Subcutaneous abdominal adipose tissue (tissue), 5 donors: ENCODE measurements around the gene RIMKLA.

Experiments
- H3K27ac ChIP-seq: one replicate; pipeline ENCODE4 v1.7.0; 2013; ENCODE audit warnings: low read depth, mild to moderate bottlenecking, inconsistent platforms, low read length, moderate library complexity
- H3K27me3 ChIP-seq, 5 donors: one replicate each; pipeline ENCODE4 v1.7.0; 2013; ENCODE audit warnings: low read length in 5 of 5, inconsistent platforms in 1 of 5; ENCODE audit not compliant: control insufficient read depth in 5 of 5, insufficient read depth in 4 of 5
- H3K36me3 ChIP-seq, 5 donors: one replicate each; pipeline ENCODE4 v1.7.0; 2013; ENCODE audit warnings: low read length in 5 of 5; ENCODE audit not compliant: control insufficient read depth in 5 of 5, insufficient read depth in 5 of 5
- H3K4me1 ChIP-seq, 5 donors: one replicate each; pipeline ENCODE4 v1.7.0; 2013; ENCODE audit warnings: low read length in 5 of 5, mild to moderate bottlenecking in 3 of 5, moderate library complexity in 1 of 5; ENCODE audit not compliant: control insufficient read depth in 5 of 5, insufficient read depth in 5 of 5
- H3K4me3 ChIP-seq, 5 donors: one replicate each; pipeline ENCODE4 v1.7.0; 2013; ENCODE audit warnings: low read length in 5 of 5, low read depth in 1 of 5
- H3K9ac ChIP-seq, 5 donors: one replicate each; pipeline ENCODE4 v1.7.0; 2013; ENCODE audit warnings: low read length in 5 of 5, mild to moderate bottlenecking in 4 of 5, moderate library complexity in 3 of 5
- H3K9me3 ChIP-seq, 5 donors: one replicate each; pipeline ENCODE4 v1.7.0; 2013; ENCODE audit warnings: low read length in 5 of 5; ENCODE audit not compliant: control insufficient read depth in 5 of 5
- donor health status: healthy.
- donor health status: healthy.
- donor health status: healthy.
- donor health status: healthy.
- donor health status: healthy.

Gene RIMKLA

DNA sequence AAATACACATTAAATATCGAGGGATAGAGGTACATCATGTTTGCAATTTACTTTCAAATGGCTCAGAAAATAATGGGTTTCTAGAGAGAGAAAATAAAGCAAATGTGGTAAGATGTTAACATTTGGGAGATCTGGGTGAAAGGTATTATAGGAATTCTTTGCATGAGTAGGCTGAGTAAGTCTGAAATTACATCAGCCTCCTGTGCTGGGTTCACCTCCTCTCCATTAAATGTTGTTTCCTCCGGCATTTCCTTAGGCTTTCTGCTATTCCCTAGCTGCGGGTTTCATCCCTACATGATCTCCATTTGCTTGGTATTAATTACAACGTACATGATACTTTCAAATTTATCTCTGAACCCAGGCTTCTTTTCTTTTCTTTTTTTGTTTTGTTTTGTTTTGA lies 43.6 kb downstream of the RIMKLA start:
- H3K27ac ChIP-seq: no peak overlapping the region
- H3K36me3 ChIP-seq: no peaks in the 10 kb centered on the region
- H3K4me3 ChIP-seq: no peak overlapping the region
- peaks cover 0 to 7% (median 0%) of the 10 kb centered on the region in 5 donors for H3K27me3 ChIP-seq
- H3K9ac ChIP-seq: no peak overlapping the region
- H3K9me3 ChIP-seq: no peaks in the 10 kb centered on the region
- peaks cover 4 to 23% (median 16%) of the 10 kb centered on the region in 5 donors for H3K4me1 ChIP-seq

DNA sequence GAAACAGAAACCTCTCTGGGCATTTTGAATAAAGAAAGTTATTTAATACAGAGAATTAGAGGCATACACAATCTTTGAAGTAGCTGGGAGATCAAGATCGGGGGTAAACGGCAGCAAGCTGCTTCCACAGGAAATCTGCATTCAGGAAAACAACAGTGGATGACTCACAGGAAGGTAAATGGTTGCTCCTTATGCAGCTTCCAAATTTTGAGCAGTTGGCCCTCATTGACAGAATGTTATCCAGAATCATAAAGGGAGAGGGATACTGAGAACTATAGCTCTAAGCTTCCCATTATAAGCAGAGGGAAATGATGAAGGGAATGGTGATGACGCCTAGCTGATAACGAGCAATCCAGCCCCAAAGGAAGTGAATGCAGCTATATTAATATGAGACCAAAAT lies 46.6 kb downstream of the RIMKLA start:
- peaks cover 0 to 20% (median 16%) of the 10 kb centered on the region in 5 donors for H3K4me1 ChIP-seq
- H3K9me3 ChIP-seq: no peaks in the 10 kb centered on the region
- no peak overlapping the region for H3K9ac ChIP-seq
- H3K4me3 ChIP-seq: no peak overlapping the region
- H3K27ac ChIP-seq: no peak overlapping the region
- H3K27me3 ChIP-seq: no peaks in the 10 kb centered on the region
- H3K36me3 ChIP-seq: no peaks in the 10 kb centered on the region

DNA sequence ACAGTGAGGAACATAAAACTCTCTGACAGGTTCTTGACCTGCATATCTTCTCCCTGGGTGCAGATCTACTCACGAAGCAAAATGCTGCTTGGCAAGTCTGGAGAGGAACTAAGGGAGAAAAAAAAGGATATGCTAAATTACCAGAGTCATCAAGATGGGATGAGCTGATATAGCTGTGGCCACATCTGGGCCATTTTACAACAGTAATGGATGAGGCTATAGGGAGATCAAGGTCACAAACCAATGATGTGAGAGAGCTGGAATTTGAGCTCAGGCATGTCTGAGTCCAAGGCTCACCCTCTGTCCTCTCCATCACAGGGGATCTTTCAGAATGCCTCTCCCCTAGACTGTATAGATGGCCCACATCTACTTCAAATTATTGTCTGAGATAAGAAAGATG lies 49.0 kb downstream of the RIMKLA start:
- Histone ChIP-seq H3K9me3 (no peaks in the 10 kb centered on the region), H3K4me1 (peaks cover 0 to 7% (median 0%) of the 10 kb centered on the region in 5 donors), H3K36me3 (no peaks in the 10 kb centered on the region), H3K27ac (no peak overlapping the region), H3K27me3 (no peaks in the 10 kb centered on the region), H3K4me3 (no peak overlapping the region), H3K9ac (no peak overlapping the region)

DNA sequence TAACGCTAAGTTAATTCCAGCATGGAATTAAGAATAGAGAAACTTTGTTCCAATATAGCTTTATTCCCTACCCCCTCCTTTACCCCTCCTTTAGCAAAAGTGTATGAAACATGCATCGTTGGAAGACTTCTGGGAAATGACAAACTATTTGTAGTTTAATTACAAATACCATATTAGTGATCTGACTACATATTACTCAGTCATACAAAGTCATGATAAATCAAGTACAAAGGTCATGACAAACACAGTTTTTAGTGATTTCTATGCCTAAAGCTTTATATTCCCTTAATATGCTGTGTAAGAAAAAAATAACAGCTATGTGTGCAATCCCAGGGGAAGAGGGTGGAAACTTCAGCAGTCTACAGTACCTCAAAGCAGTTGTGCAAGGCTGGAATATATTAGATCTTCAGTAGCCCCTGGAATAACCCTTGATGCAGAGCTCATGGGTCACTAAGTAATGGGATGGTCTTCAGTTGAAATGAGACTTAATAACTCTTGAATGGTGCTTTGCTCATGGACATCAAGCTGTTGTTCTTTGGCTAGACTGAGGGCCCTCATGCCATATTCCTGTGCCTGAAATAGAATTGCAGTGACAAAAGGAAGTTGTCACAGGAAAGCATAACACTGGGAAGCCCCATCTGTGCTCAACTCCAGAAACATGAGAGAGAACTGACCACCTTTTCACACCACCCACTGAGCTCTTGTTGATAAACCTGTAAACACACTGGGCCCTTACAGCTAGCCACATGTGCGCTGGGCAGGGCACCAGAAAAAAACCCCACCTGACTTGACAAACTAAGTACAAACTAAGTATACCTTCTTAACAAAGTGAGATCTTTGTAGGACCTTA lies 49.9 kb downstream of the RIMKLA start:
- peaks cover 0 to 7% (median 0%) of the 10 kb centered on the region in 5 donors for H3K4me1 ChIP-seq
- no peaks in the 10 kb centered on the region for H3K27me3 ChIP-seq
- H3K36me3 ChIP-seq: no peaks in the 10 kb centered on the region
- H3K4me3 ChIP-seq: no peak overlapping the region
- no peak overlapping the region for H3K27ac ChIP-seq
- H3K9me3 ChIP-seq: no peaks in the 10 kb centered on the region
- no peak overlapping the region for H3K9ac ChIP-seq

DNA sequence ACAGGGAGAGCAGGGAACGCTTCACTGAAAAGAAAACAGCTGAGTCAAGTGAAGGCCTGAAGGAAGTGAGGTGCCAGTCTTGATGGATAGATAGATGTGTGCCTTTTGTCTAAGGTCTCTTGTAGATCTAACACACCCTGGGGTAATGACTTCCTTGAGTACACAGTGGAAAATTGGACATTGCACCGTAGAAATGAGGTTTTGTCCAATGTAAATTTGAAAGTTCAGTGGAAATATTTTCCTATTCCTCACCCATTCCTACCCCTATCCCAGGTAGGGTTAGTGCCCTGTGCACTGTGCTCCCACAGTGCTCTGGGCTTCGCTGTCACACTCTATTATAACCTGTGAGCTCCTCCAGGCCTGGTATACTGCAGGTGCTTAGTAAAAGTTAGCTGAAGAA lies 50.9 kb downstream of the RIMKLA start:
- no peak overlapping the region for H3K4me3 ChIP-seq
- no peaks in the 10 kb centered on the region for H3K9me3 ChIP-seq
- no peak overlapping the region for H3K9ac ChIP-seq
- peaks cover 0 to 7% (median 0%) of the 10 kb centered on the region in 5 donors for H3K4me1 ChIP-seq
- H3K27me3 ChIP-seq: no peaks in the 10 kb centered on the region
- H3K36me3 ChIP-seq: no peaks in the 10 kb centered on the region
- no peak overlapping the region for H3K27ac ChIP-seq

DNA sequence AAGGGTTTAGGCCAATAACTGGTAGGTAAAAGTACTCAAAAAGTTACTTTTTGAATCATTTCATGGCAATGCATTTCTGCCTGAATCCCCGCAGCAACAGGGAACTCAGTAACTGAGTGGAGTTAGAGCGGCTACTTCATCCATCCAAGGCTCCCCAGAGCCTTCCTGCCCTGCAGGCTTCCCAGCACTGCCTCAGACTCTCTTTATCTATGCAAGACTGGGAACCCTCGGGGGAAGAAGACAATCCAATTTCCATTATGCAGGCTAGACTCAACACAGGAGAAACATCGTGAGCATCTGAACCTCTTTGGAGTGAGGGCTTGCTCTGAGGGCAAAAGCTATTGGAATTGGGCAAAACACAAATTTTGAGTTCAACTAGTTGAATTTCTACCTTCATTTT lies 52.1 kb downstream of the RIMKLA start:
- no peak overlapping the region for H3K9ac ChIP-seq
- peaks cover 0 to 5% (median 0%) of the 10 kb centered on the region in 5 donors for H3K4me1 ChIP-seq
- H3K36me3 ChIP-seq: no peaks in the 10 kb centered on the region

DNA sequence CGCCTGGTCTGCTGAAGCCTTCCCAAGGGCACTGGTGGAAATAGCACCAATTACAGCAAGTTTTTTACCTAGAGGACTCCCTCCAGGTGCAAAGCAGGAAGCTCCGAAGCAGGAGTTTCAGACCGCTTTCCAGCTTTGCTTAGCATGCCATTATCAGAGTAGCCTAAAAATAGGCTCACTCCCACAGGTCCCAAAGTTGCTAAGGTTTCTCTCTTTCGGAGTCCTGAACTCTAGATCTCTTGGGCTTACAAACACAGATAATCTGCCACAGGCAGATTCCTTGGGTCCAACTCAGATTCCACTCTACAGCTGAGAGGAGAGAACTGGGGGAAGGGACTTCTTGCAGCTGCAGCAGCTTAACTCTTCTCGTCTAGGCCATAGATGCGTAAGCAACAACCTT lies 52.8 kb downstream of the RIMKLA start:
- H3K36me3 ChIP-seq: no peaks in the 10 kb centered on the region
- H3K9ac ChIP-seq: no peak overlapping the region
- no peaks in the 10 kb centered on the region for H3K9me3 ChIP-seq
- peaks cover 0 to 5% (median 0%) of the 10 kb centered on the region in 5 donors for H3K4me1 ChIP-seq
- H3K4me3 ChIP-seq: no peak overlapping the region
- no peaks in the 10 kb centered on the region for H3K27me3 ChIP-seq
- no peak overlapping the region for H3K27ac ChIP-seq

More for the DNA sequence above, 52.1 kb downstream of the RIMKLA start:
- no peaks in the 10 kb centered on the region for H3K9me3 ChIP-seq
- no peak overlapping the region for H3K4me3 ChIP-seq
- no peaks in the 10 kb centered on the region for H3K27me3 ChIP-seq
- H3K27ac ChIP-seq: no peak overlapping the region

DNA sequence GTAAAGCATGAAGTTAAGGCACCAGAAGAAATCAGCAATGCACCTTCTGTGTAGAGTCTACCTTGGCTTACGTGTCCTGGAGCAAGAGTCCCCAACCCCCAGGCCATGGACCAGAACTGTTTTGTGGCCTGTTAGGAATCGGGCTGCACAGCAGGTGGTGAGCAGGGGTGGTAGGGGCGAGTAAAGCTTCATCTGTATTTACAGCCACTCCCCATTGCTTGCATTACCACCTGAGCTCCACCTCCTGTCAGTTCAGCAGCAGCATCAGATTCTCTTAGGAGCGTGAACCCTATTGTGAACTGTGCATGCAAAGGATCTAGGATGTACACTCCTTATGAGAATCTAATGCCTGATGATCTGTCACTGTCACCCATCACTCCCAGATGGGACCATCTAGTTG lies 53.7 kb downstream of the RIMKLA start:
- Histone ChIP-seq H3K36me3 (no peaks in the 10 kb centered on the region), H3K9ac (no peak overlapping the region), H3K27me3 (no peaks in the 10 kb centered on the region), H3K4me3 (no peak overlapping the region), H3K27ac (no peak overlapping the region), H3K4me1 (peaks cover 0 to 5% (median 0%) of the 10 kb centered on the region in 5 donors), H3K9me3 (no peaks in the 10 kb centered on the region)

DNA sequence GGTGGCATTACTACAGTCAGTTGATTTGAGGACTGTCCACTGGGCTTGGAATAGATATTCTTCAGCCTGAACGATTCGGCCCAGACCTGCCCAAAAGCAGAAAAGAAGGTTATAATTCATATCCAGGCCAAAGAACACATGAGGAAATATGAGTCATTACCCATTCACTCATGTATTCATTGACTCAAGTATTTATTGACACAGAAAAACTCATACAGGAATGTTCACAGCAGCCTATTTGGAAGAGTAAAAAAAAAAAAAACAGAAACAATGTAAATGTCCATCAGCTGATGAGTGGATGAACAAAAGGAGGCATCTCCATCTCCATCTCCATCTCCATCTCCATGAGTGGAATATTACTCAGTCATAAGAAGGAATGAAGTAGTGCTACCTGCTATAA lies 59.3 kb downstream of the RIMKLA start:
- H3K4me3 ChIP-seq: no peak overlapping the region
- no peaks in the 10 kb centered on the region for H3K36me3 ChIP-seq
- no peaks in the 10 kb centered on the region for H3K9me3 ChIP-seq
- no peak overlapping the region for H3K27ac ChIP-seq
- H3K27me3 ChIP-seq: no peaks in the 10 kb centered on the region
- H3K4me1 ChIP-seq: no peaks in the 10 kb centered on the region
- no peak overlapping the region for H3K9ac ChIP-seq

DNA sequence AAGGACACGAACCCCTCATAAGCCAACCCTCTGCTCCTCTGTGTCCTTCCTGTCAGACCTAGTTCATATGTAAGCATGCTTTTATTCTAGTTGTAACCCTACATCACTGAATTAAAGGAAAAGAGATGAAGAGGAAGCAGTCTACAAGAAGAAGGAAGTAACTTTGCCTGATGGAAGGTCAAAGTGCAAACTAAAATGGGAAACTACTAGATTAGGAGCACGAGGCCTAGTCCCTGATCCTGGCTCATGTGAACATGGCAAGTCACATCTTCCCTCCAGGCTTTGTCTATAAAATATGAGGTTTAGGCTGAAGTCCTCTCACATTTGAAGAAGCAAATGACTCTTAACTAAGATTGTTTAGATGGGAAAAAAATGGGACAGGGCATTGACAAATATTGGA lies 62.1 kb downstream of the RIMKLA start:
- Histone ChIP-seq H3K4me3 (no peak overlapping the region), H3K27me3 (no peaks in the 10 kb centered on the region), H3K9me3 (no peaks in the 10 kb centered on the region), H3K36me3 (no peaks in the 10 kb centered on the region), H3K9ac (no peak overlapping the region), H3K27ac (no peak overlapping the region), H3K4me1 (no peaks in the 10 kb centered on the region)
